H1 (cell line): ENCODE measurements around the gene HECTD4. TPM values are rescaled to one million over a fixed set of nuclear protein-coding genes. Genes with fewer than 3 reads are reported as not detected.

Experiments used
- FOSL1 ChIP-seq: IDR thresholded peaks from 2 replicates; pipeline ENCODE4 v1.6.1; 2011; ENCODE audit warnings: mild to moderate bottlenecking, low read depth, low read length, moderate library complexity; ENCODE audit not compliant: insufficient read depth
- GTF2F1 ChIP-seq: IDR thresholded peaks from 2 replicates; pipeline ENCODE4 v1.6.1; 2012; ENCODE audit warnings: low read depth, low read length, improper control_type of control experiment, borderline replicate concordance
- POLR2A ChIP-seq, 2 experiments: IDR thresholded peaks; 1 replicate in 1 of 2; 2 replicates in 1 of 2; pipeline ENCODE4 v1.6.1; 2011; ENCODE audit warnings: low read depth in 2 of 2, low read length in 2 of 2, mild to moderate bottlenecking in 2 of 2; ENCODE audit errors: control extremely low read depth in 1 of 2
- RXRA ChIP-seq: IDR thresholded peaks from 2 replicates; pipeline ENCODE4 v1.6.1; 2011; ENCODE audit warnings: low read depth, mild to moderate bottlenecking, low read length, moderate library complexity; ENCODE audit not compliant: insufficient read depth
- SIX5 ChIP-seq: IDR thresholded peaks from 2 replicates; pipeline ENCODE4 v1.6.1; 2011; ENCODE audit warnings: mild to moderate bottlenecking, low read depth, low read length
- TAF1 ChIP-seq: IDR thresholded peaks from 2 replicates; pipeline ENCODE4 v1.6.1; 2011; ENCODE audit warnings: mild to moderate bottlenecking, low read depth, low read length
- polyA plus RNA-seq, 7 experiments: library from polyadenylated mRNA; depleted of rRNA in 3 of 7; stranded (reverse) in 5 of 7; unstranded in 2 of 7; fragments of >200 nt in 5 of 7; fragments of 200-250 nt in 2 of 7; gene quantifications; 1 replicate in 5 of 7; 2 replicates in 1 of 7; 4 replicates in 1 of 7; pipeline versions ENCODE4 v1.2.1 to v1.2.3, GENCODE V29; 2011 to 2013; ENCODE audit warnings: missing spikeins in 2 of 7, mixed read lengths in 2 of 7
- total RNA-seq: library from RNA; stranded (reverse); fragmentation: NEBNext Ultra II Directional; extraction: Animal tissue kit (Norgen Biotek cat#: 25700); gene quantifications from 2 replicates; pipeline ENCODE4 v1.2.1, GENCODE V29; 2021

The HECTD4 gene
- total and polyA plus RNA-seq, 2 of the 8 experiments (the other 6 are each of a cell fraction or from before 2014, with no cell fraction given): 6.5 to 33.7 TPM

GRCh38 chr12:112344220-112344619 is 38.0 kb downstream of the HECTD4 start (continued):
- TF ChIP-seq FOSL1 (no peak), RXRA (no peak), POLR2A (IDR thresholded peaks at IDR 0.05; ENCODE audit: control extremely low read depth in 1 of 2, low read depth in 2 of 2, low read length in 2 of 2) (no peak), SIX5 (no peak), TAF1 (no peak), GTF2F1 (no peak)
